ENCODE results near the gene PAPOLA.

GRCh38 chr14:96479435-96480146 is 22.6 kb upstream of the PAPOLA start:
- no peak for TF ChIP-seq POLR2A (IDR thresholded peaks at IDR 0.05)
- TF ChIP-seq CTCF (IDR thresholded peaks at IDR 0.05) = no peak
